HG02938 (cell line): Measurements from ENCODE around the gene ARNT2.
"Not testable (repeated sequence)": the region's sequence is repeated elsewhere in the genome, so short reads cannot be mapped to it uniquely, and the experiment has no call there.

ENCODE experiments used
- ATAC-seq: cut with Tn5 transposase; IDR thresholded peaks from one replicate; pipeline ENCODE4 v1.9.1; 2021; ENCODE audit warnings: mild to moderate bottlenecking, moderate library complexity; ENCODE audit not compliant: unreplicated experiment

ARNT2 gene

DNA sequence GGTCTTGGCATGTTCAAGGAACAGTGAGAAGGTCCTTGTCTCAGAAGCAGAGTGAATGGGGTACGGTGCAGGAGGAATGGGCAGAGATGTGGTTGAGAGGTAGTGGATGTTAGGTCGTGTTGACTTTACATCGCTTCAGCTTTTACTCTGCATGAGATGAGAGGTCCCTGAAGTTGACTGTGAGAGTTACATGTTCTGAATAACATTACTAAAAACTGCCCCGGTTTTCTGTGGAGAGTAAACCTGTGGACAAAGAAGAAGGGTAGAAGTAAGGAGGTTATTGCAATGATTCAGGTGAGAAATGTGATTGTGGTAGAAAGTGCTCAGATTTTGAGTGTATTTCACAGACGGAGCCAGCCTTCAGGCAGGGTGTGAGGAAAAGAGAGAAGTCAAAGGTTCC is 105.6 kb downstream of the ARNT2 start:
- no peak for ATAC-seq

DNA sequence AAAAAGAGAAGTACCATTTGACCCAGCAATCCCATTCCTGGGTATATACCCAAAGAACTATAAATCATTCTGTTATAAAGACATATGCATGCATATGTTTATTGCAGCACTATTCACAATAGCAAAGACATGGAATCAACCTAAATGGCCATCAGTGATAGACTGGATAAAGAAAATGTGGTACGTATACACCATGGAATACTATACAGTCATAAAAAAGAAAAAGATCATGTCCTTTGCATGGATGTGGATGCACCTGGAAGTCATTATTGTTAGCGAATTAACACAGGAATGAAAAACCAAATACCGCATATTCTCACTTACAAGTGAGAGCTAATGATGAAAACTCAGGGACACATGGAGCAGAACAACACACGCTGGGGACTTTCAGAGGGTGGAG is 106.8 kb downstream of the ARNT2 start:
- not testable (repeated sequence) for ATAC-seq

DNA sequence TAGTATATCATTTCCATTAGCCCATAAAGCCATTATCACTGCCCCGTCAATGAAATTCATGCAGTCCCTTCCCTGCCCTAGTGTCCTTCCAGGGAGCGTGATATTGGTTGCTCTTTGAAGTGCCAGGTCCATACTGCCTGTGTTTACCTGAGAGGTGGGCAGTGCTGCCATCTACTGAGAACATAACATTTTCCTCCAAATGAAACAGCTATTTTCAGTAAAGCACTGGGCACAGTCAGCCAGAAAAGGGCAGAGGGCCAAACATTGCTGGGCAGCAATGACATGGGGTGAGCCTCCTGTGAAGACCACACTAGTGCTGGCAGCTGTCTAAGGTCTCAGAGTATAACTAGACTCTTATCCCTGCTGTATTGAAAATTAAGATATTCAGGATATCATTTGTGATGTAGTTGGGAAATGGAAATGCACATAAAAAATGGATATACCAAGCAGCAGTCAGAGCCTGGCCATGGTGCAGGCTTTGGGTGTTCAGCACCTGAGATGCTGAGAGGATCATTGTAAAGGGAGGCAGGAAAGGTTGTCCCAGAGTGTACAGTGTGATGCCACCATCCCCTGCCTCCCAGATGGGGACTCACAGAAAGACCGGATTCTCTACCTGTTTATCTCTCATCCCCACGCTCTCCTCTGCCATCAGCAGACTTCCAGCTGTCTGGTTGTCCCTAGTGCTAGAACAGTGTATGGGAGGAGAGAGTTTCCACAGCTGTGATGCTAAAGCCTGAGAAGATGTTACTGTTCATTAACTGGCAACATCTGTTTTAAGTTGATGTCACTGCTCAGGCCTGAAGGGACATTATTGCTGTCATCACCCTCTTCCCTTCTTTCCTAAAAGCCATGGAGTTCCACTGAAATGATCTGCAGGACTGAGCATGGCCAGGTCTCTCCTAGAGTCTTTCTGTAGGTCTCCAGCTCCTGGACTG is 108.8 kb downstream of the ARNT2 start:
- no peak for ATAC-seq

GRCh38 chr15:80514071-80514780 is 110.0 kb downstream of the ARNT2 start:
- ATAC-seq = no peak

DNA sequence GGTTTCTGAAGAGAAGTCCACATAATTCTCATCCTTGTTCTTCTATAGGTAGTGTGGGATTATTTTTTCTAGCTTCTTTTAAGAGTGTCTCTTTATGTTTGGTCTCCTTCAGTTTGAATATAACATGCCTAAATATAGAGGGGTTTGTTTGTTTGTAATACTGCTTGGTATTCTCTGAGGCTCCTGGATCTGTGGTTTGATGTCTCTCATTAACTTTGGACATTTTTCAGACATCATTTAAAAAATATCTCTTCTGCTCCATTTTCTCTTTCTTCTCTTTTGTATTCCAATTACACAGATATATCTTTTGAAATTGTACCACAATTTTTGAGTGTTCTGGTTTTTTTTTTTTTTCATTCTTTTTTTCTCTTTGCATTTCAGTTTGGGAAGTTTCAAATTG is 113.1 kb downstream of the ARNT2 start:
- ATAC-seq = no peak

DNA sequence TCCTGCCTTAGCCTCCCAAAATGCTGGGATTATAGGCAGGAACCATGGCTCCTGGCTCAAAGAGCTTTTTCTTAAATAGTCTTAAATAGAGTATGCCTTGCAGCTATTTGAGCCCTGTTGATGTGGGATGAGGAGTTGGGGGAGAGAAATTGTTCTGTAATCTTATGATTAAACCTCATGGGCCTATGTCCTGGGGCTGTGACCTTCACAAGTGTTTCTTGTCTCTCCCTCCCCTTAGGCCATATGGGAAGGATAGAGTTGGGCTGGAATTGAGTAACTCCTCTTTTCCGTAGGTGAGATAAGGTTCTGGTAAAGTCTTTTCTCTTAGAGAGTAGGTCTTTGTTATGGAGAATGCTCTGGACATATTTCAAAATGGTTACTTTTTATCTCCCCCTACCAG is 114.3 kb downstream of the ARNT2 start:
- no peak for ATAC-seq

- no peak for ATAC-seq
Measured at GRCh38 chr15:80523746-80524145, 119.6 kb downstream of the ARNT2 start.

DNA sequence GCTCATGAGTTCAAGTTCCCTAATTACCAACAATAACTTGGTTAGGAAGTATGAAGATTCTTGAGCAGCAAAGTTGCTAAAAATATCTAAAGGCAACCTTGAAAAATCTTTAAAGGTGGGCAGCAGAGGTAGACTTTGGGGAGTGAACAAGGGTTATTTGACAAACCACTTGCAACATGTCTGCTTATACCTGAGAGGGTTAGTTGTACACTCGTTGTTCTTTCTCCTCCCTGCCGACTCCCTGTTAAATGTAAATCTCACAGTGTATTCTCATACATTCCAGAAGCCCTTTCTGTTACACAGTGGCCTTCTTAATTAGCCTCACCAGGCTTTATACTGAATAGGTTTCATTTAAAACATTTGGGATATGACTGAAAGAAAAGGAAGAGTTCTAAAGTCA is 121.7 kb downstream of the ARNT2 start:
- ATAC-seq = no peak

GRCh38 chr15:80526556-80527340 is 122.6 kb downstream of the ARNT2 start:
- ATAC-seq = no peak

- no peak for ATAC-seq
Measured at GRCh38 chr15:80527406-80527805, 123.2 kb downstream of the ARNT2 start.

- ATAC-seq = no peak
Measured at GRCh38 chr15:80527961-80528360, 123.8 kb downstream of the ARNT2 start.

DNA sequence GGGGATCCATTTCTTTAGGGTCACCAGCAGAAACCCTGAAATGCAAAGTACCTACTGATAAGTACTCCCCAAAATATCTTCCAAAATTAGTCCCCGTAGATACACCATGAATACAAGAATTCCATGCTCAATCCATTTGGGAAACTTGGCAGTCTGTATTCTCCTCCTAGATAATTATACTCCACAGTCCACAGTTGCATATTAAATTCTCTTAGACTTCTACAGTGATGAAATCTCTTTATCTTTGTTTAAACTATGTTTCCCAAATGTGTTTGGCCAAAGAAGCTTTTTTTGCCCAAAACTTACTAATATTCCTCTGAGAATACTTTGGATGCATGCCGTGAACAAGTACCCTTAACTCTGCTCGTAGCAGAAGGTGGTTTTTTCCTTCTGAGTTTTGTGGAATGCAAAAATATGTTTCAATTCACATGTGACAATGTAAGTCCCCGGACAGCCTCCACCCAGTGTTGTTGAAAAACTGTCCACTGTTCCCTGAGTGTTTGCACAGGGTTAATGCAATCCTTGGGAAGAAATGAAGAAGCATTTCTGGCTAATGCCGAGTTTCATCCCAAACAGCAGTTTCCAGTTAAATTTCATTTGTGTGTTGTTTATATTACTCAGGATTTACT is 126.7 kb downstream of the ARNT2 start:
- ATAC-seq = no peak

GRCh38 chr15:80531388-80531787 is 127.2 kb downstream of the ARNT2 start:
- no peak for ATAC-seq

DNA sequence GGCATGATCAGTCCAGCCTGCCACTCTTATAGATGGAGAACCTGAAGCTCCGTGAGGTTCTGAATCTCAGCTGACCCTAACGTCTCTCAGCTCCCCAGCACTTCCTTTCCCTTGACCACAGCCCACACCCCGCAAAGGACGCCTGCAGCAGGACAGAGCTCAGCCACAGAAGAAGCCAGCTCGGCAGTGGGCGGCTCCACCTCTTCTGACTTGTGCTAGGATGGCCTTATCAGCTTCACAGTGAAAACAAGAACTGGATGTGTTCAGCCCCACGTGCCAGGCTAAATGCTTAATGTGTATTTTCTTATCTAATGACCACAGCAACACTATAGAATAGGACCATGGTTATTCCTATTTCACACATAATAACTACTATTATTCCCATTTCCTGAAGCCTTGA is 127.6 kb downstream of the ARNT2 start:
- ATAC-seq = no peak

DNA sequence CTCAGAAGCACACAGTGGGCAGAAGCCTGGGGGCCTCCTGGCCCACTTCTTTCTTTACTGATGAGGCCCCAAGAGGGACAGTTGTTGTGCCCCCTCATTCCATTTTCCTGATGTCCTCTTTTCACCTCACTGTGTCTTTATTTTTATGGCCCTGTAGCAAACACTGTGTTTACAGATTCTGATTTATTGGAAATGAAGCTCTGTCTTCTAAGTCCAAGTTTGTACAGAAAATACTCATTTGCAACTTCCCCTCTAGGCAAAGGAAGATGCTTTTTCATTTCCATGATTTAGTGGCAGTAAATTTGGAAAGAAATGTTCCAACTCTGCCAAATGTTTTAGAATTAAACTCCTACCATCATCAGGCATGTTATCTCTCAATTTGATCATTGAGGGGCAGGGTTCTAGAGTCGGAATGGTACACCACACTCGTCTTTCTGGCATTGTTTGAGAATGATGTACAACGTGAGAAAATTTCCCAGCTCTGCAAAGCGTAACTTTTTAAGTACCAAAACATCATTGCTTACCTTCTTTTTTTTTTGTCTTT is 129.7 kb downstream of the ARNT2 start:
- no peak for ATAC-seq

GRCh38 chr15:80536231-80536630 is 132.0 kb downstream of the ARNT2 start:
- ATAC-seq = no peak

GRCh38 chr15:80536716-80537115 is 132.5 kb downstream of the ARNT2 start:
- ATAC-seq = no peak

DNA sequence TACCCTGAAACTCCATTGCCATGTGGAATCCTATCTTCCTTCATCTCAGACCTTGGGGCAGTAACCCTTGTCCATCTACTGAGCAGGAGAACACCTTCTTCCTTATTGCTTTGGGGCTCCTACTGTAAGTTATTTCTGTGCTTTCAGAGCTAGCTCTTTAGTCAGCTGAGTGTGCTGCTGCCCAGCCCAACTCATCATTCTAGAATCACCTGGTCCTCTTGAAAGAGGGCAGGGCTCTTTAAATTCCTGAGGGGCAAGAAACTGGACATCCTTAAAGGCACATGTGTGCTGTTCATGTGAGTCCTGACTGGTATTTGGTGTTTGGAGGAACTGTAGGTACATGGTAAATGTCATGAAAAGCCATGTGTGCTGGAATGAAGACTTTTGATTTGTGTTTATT is 140.9 kb downstream of the ARNT2 start:
- ATAC-seq = no peak

DNA sequence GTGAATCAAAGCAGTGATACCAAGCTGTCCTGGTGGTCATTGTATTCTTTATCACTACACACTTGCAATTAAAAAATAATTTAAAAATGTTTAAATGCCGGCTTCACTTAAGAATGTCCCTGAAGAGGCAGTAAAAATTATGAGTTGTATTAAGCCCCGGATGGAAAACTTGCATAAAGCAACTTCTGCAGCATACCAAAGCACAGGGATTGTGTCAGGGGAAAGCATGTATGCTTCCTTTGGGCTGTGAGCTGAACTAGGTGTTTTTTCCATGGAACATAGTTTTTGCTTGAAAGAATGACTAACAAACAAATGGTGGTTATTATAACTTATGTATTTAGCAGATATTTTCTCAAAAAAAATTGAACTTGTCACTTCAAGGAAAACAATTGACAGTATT is 143.1 kb downstream of the ARNT2 start:
- ATAC-seq = no peak

- no peak for ATAC-seq
Measured at GRCh38 chr15:80549191-80549590, 145.0 kb downstream of the ARNT2 start.

DNA sequence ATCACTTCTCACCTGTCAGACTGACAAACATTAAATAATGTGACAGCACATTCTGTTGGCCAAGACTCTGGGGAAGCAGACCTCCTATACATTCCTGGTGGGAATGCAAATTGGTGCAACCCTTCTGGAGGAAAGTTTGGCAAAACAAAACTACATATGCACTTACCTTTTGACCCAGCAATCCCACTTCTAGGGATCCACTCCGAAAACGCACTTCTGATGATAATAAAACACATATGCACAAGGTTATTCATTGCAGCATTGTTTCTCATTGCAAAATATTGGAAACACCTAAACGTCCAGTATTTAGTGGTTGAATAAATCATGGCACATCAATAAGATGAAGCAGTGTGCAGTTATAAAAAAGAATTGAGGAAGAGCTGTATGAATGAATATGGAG is 145.5 kb downstream of the ARNT2 start:
- no peak for ATAC-seq
